NCI-H524 (cell line): ENCODE measurements around the gene CACNA1D.
A peak's percentile ranks its signal among the peaks of the same experiment; 100 is the strongest.

ENCODE experiments used
- DNase-seq, 2 experiments: peaks; one replicate each; lab custom pipeline; 2025; lab: John Stamatoyannopoulos, UW

The CACNA1D gene

DNA sequence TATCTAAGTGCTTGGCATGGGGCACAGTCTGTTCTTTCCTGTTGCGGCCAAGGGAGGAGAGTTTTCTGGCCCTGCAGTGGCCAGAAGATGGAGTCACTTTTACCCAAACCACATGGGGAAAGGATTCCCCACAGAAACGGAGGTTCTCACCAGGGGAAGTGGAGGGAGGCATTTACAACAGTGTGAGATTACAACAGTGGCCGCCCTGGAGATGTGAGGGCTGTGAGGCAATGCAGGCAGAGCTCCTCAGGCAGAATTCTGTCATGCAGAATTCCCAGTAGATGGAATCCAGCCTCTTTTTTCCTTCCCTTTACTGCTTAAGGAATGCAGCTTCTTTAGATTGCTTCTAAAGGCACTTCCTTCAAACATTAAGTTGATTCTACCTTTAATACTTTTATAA, 83.1 kb downstream of the CACNA1D start:
- DNase-seq = no peak

DNA sequence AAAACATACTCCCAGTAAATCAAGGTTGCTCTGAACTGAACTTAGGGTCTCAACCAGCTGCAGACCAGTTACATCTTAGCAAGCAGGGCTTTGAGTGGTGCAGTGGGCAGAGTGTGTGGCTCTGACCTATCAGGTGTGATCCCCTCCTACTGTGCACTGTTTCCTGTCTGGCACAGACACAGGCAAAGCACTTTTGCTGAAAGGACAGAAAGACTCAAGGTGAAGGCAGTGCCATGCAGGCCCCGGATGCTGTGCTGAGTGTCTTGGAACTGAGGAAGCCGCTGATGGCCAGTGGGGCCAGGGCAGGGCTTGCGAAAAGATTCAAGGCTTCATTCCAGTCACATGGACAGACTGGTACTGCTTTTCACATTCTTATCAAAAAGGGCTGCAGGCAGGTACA, 85.2 kb downstream of the CACNA1D start:
- no peak for DNase-seq

DNA sequence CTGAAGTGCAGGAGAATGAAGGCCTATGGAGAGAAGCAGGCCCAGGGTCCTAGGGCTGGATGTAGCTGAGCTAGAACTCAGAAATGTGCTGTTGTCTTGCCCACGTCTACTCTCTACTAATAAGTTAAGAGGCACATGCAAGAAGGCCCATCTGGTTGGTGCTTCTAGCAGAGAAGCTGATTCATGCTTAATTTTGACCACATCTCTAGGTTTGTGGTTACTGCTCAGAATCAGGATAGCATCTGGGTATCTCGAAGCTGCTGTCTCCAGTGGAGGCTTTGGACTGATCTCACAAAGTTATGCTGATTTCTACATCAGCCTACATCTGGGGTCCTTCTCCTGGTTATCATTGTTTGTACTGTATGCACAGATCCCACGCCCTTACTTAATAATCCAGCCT, 87.3 kb downstream of the CACNA1D start:
- DNase-seq = no peak

DNA sequence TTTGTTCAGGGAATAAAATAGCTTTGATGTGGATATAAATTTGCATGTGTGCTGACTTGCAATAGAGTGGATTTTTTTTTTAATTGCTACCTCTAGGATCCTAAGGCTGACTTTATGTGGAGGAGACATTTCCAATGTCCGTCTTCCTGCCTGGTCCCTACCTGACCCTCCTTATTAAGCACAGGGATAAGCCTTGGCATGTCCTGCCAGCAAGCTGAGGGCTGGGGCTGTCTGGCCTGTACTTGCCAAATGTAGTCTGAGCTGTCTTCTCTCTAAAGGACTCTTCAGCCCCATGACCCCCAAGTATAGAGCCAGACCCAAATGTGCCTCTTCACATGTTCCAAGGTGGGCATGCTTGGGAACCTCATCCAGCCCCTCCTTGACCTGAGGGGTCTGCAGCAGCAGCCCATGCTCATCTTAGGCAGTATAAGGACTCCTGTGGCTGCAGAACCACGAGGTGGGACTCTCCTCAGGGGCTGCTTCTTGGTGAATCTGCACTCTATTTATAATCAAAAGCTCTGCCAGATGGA, 88.8 kb downstream of the CACNA1D start:
- no peak for DNase-seq

DNA sequence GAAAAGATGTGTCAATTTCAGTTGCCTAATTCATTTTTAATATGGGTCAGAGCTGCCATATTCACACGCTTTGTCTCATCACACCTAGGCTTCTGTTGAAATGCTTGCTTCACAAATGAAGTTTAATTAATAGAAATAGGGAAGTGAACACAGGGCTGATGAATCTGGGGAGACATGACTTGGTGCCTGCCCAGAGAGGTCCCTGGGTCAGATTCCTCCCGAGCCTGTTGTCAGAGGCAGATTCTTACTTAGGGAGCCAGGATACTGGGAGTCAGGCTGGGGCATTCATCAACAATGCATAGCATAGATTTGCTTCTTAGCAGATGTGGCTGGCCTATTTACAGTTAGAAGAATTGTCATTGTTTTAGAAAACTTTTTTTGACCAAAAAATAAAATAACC, 90.6 kb downstream of the CACNA1D start:
- no peak for DNase-seq

DNA sequence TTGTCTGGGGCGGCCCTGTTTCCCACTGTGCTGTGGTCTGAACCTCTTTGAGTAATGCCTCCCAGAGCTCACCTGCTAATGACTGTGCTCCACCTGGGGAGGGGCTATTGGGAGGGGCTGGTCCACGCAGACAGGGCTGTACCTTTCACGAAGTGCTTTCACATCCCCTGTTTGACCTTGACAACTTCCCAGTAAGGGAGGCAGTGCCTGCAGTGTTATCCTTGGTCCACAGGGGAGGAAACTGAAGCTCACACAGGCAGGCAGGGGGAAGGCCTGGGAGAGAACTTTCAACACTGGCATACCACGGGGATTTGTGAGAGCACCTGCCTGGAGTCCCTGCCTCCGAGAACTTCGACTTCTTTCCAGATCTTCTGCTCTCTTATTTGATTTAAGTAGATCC, 91.2 kb downstream of the CACNA1D start:
- DNase-seq = no peak

DNA sequence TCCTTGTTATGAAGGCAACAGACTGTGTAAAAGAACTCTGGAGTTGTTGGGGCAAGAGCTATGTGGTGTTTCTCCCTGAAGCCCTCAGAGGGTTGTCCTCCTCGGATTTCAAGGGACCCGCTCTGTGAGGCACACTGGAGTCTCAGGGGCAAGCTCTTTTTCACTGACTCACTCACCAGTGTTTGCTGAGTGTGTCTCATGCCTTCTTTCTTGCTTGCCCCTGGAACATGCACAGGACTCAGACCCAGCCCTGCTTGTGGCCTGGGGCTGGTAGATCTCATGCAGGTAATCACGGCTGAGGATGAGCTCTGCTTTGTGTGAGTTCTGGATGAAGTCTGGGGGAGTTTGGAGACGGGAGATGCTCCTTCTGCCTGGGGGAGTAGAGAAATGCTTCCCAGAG, 93.7 kb downstream of the CACNA1D start:
- no peak for DNase-seq

DNA sequence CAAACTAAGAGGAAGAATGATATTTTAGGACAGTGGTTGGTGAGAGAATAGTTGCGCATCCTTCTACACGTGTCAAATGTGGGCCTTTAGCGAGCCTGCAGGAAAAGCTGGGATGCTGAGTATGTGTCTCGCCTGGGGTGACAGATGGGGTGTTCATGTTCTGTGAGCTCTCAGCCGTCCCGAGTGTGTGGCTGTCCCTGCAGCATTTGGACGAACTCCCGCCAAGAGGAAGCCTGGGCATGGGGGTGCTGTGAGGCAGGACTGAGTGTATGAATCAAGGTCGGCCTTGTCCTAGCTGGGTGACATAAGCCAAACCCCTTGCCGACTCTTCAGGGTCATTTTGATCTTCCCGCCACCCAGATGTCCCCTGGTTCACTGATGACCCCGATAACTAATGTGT, 94.8 kb downstream of the CACNA1D start:
- peak in 1 of 2 experiments; percentile 20 for DNase-seq

DNA sequence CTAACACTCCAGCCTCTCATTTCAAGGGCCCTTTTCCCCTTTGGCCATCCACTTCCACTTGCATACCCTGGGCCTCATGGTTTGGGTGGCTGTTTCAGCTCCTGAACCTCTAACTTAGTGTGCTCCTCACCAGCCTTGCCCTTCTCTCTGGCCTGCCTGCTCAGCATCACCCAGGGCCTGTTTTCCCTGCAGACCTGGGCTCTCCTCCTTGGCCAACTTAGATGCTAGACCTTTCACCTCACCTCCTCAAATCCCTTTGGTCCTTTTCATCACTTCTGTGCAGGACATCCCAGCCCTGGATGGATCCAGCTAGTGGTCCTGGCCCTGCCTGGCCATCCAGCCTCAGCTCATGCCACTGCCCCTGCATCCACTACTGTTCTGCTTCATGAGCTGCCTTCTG, 95.4 kb downstream of the CACNA1D start:
- DNase-seq = no peak

DNA sequence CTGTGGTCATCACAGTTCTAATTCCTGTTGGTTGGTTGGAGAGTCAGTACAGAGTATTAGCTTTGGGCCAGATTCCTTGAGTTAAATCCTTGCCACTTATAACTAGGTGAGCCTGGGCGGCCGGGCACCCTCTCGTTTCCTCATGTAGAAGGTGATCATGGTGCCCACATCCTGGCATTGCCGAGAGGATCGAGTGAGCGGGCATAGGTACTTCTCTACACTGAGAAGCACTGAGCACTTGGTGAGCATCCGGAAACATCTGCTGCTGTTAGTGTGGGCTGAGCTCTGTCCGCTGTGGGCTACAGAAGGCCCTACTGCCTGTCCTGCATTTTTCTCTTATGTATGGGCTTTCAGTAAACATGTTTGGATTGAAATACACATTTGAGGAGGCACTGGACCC, 96.2 kb downstream of the CACNA1D start:
- DNase-seq = no peak

DNA sequence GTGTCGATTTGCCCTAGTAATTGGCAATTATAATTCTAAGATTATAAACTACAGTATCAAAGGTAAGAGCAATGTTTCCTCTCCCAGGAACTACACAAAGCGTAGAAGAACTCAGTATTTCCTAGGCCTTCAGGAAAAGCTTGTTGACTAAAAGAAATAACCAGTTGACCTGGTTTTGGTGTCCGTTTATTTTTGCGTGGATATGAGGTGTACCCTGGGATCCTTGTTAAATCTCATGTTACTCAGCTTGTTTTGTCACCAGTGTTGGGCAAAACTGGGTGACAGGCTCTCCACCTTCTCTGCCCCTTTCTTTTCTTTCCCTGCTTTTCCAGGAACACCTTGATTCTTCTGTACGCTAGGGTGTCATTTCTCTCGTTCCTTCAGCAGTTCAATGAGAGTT, 97.2 kb downstream of the CACNA1D start:
- DNase-seq = no peak

DNA sequence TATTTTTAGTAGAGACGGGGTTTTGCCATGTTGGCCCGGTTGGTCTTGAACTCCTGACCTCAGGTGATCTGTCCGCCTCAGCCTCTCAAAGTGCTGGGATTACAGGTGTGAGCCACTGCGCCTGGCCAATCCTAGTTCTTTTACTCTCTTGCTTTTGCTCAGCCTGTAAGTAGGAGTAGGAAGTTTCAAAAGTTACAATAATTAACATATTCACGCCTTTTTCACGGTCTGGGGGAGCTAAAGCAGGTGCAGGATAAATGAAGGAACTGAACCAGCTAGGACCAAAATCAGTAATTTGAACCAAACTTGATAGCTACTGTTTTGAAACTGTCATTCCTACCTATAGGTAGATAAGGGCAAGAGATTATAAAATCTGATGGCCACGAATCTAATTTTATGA, 98.5 kb downstream of the CACNA1D start:
- DNase-seq = no peak

DNA sequence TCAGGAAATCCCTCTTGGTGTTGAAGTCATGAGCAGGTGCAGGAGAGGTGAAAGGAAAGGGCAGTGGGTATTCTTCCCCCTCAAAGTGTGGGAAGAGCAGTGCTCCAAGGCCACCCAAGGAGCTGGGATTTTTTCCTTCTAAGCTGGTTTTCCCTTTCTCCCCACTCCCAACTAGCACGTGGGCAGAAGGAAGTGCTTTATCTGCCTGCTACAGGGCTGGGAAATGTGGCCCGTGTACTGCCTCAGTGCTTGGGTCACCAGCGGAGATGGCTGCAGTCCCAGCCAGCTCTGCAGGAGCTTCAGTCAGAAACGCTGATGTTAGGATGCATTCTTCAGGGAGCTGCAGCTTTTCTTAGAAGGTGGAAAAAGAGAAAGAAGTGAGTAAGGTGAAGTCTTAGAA, 99.2 kb downstream of the CACNA1D start:
- DNase-seq = no peak

DNA sequence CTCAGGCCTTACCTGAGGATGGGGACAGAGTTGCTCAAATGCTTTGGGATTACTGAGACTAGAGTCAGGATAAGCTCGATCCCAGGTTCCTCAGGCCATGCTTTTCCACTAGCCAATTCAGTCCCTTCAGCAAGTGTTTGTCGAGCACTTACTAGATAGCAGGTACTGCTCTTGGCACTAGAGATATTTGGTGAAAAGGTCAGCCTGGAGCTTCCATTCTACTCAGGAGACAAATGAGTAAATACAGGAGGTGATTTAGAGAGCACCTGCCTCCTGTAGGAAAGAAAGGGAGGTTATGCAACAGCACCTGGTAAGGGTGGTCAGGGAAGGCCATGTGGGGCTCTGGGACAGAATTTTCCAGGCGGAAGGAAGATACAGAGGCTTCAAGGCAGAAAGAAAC, 99.9 kb downstream of the CACNA1D start:
- DNase-seq = no peak

DNA sequence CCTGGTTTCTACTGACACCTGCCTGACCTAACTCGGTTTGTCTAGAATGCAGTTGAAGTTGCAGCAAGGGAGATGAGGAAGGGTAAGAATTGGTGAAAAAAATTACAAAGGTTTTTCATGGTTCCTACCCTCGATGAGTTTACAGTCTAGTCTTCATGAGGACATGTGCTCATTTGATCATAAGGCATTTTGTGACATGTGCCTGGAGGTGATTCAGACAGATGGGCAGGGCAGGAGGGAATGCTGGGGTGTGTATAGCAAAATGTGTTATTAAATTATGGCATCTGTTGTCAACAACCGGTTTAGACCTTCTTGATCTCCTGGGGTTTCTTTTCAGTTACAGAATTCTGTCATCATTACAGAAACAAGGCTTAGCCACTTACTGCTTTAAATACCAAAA, 101.2 kb downstream of the CACNA1D start:
- peak in 1 of 2 experiments; percentile 23 for DNase-seq

DNA sequence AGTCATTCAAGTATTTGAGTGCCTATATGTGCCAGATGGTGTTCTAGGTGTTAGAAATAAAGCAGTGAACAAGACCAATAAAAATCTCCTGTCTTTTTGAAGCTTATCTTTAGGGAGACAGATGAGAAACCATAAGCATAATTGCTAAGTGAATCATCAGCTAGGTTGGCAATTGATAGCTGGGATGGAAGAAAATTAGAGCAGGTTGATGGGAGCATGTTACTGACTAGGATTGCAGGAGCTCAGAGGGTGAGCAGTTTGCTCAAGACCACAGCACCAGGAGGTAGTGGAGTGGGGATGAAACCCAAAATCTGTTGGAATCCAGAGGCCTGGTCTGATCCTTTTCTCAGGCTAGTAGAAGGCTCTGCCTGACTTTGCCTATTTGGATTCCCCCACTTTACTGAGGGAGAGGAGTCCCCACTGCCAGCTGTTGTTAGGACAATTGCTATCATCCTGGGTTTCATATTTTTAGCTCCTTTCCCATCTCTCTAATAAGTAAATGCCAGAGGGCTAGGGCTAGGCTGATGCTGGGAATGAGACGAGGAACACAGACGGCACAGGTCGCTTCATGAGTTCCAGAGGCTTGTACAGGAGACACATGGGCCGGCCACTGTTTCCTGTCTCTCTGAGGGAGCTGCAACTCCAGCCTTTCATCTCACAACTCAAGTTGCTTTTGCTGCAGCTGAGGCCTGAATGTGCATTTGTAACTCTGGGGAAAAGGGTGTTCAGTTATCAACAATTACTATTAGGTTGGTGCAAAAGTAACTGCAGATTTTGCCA, 102.9 kb downstream of the CACNA1D start:
- DNase-seq = peak in 1 of 2 experiments; percentile 3

DNA sequence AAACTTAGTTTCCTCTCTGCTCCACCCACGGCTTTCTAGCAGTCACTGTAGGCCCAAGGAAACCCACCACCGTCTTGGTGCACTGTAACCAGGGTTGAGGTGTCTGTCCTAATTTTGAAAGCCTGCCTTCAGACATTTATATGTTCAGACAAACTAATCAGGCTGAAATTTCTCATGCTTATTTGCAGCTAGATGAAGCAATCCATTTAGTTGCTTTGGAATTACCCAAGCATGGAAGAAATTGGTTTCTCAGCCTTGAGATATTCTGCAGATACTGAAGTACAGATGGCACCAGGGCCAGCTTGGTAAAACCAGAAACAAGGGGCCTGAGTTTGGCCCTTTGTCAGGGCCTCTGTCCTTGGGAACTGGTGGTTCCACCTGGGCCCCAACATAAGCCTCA, 105.4 kb downstream of the CACNA1D start:
- DNase-seq = no peak

DNA sequence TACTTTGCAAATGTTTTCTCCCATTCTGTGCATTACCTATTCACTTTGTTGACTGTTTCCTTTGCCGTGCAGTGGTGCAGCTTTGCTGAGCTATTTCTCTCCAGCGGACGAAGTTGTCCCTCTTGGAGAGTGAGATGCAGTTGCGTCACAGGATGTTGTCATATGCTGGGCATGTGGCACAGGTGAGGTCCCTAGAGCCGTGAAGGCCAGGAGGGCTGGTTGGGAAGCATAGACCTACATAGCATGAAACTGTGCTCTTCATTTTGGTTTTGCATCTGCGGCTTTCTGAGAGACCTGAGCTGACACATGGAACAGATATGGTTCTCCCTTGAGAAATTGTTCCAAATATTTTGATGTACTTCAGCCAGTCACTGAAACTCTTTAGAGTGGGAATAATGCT, 108.5 kb downstream of the CACNA1D start:
- no peak for DNase-seq

DNA sequence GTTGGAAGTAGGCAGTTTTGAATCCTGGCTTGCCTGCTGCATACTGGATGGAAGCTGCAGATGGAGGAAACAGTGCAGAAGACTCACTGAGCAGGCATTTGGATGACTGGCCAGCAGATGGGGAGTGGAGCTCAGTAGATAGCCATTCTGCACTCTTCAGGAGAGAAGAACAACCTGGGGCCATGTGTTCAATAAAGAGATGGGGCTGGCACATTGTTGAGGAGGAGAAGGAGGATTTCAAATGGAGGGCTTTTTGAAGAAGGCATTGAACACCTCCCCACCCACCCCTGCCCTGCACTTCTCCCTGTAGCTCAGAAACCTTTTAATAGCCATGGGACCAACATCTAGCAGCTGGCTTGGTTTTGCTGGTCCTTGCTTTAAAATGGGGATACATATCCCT, 109.8 kb downstream of the CACNA1D start:
- DNase-seq = peak in 1 of 2 experiments; percentile 6

DNA sequence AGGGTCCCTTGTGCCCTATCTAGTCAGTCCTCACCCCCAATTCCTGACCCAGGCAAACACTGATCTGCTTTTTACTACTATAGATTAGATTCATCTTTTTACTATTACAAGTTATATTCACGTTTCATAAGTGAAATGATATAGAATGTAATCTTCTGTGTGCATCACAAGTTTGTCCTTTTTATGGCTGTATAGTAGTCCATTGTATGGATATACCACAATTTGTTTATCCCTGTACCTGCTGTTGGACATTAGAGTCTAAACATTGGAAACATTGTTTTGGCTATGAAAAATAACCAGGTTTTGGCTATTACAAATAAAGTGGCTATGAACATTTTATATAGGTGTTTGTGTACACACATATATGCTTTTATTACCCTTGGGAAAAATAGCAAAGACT, 112.4 kb downstream of the CACNA1D start:
- DNase-seq = no peak

DNA sequence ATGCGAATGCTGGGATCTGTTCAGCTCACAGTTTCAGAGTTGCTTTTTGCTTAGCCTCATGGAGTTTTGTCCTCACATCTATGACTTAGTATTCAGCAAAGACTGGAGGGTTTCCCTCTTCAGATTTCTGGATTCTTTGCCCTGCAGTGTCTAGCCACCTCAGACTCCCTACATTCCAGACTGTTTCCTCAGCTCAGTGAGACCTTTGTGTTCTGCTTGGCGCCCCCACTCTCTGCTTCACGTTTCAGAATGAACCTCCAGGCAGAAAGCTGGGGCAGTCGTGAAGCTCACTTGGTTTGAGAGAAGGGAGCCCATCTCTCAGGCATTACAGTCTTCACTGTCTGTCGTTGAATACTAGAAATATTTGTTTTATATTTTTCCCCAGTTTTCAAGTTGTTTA, 118.1 kb downstream of the CACNA1D start:
- DNase-seq = no peak

DNA sequence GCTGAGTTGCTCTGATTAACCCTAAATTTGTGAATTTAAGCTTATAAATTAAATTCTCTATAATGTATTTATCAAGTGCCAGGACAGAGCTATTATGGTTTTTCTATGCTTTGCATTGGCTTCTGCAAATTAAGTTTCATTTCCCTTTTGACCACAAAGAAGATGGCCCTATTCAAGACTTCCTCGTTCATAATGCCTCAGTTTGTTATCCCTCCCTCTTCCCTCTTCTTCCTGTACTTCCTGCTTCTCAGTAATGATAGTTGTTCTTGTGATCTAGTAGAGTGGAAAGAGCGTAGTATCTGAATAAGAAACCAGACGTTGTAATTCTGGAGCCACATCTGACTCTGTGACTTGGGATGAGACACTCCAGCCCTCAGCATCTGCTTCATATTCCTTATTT, 118.7 kb downstream of the CACNA1D start:
- DNase-seq = no peak

DNA sequence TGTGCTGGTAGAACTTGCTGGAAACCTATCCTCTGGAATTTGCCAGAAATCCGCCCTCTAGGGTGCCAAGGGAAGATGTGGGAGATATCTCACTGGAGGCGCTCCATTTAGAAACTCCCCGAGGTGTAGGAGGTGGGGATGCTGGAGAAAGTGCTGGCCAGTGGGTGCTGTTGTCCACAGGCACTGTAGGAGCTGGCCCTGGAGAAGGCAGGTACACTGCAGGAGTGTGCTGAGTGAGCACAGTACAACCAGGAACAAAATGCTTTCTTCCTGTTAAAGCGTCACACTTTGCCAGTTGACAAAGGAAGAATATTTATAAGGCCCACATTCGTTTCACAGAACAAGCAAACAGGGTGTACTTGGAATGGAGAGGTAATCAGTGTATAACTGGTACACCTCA, 119.9 kb downstream of the CACNA1D start:
- no peak for DNase-seq

DNA sequence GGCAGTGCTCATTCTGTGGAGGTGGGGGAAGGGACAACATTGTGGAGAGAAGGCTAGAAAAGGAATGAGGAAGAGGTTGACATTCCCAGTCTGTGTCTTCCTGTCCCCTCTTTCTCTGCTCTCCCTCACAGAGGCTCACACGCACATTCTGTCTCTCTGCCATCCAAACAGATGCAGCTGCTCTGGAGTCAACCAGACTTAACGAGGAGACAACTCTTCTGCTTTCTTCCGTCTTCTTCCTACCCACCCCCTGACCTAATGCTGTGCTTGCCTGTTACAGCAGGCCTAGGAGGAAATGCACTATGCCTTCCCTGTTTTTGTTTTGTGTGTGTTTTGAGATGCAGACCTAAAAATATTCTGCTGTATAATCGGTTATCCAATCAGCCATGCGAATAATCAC, 121.9 kb downstream of the CACNA1D start:
- no peak for DNase-seq
